Measurements from ENCODE around the gene BZW1.

DNA sequence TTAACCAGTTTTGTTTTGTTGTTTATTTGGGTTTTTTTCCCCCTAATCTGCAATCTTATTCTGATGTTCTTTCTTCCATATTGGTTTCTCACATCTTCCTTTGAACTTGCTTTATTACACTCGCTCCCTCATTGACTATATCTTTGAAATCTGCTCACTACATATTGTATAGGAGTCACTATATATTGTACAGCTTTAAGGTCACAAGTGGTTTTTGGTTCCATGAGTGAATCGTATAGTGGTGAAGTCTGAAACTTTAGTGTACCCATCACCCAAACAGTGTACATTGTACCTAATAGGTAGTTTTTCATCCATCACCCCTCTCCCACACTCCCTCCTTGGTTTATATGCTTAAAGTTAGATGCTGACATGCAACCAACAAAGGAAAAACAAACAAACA is 11.3 kb upstream of the BZW1 start:
- no peak for TF ChIP-seq YY1 (IDR thresholded peaks at IDR 0.05; ENCODE audit: low read depth)
- no peak for TF ChIP-seq CEBPB (IDR thresholded peaks at IDR 0.05)
- no peak for TF ChIP-seq EP300 (IDR thresholded peaks at IDR 0.05; ENCODE audit: borderline replicate concordance)
- TF ChIP-seq CREB1 (IDR thresholded peaks at IDR 0.05; ENCODE audit: low read depth): no peak
- TF ChIP-seq, protein P1, sequence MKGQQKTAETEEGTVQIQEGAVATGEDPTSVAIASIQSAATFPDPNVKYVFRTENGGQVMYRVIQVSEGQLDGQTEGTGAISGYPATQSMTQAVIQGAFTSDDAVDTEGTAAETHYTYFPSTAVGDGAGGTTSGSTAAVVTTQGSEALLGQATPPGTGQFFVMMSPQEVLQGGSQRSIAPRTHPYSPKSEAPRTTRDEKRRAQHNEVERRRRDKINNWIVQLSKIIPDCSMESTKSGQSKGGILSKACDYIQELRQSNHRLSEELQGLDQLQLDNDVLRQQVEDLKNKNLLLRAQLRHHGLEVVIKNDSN (IDR thresholded peaks at IDR 0.05): no peak
- TF ChIP-seq RAD21 (IDR thresholded peaks at IDR 0.05; ENCODE audit: low read depth): no peak
- TF ChIP-seq, protein P2, sequence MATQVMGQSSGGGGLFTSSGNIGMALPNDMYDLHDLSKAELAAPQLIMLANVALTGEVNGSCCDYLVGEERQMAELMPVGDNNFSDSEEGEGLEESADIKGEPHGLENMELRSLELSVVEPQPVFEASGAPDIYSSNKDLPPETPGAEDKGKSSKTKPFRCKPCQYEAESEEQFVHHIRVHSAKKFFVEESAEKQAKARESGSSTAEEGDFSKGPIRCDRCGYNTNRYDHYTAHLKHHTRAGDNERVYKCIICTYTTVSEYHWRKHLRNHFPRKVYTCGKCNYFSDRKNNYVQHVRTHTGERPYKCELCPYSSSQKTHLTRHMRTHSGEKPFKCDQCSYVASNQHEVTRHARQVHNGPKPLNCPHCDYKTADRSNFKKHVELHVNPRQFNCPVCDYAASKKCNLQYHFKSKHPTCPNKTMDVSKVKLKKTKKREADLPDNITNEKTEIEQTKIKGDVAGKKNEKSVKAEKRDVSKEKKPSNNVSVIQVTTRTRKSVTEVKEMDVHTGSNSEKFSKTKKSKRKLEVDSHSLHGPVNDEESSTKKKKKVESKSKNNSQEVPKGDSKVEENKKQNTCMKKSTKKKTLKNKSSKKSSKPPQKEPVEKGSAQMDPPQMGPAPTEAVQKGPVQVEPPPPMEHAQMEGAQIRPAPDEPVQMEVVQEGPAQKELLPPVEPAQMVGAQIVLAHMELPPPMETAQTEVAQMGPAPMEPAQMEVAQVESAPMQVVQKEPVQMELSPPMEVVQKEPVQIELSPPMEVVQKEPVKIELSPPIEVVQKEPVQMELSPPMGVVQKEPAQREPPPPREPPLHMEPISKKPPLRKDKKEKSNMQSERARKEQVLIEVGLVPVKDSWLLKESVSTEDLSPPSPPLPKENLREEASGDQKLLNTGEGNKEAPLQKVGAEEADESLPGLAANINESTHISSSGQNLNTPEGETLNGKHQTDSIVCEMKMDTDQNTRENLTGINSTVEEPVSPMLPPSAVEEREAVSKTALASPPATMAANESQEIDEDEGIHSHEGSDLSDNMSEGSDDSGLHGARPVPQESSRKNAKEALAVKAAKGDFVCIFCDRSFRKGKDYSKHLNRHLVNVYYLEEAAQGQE (IDR thresholded peaks at IDR 0.05; ENCODE audit: low read depth): no peak
- no peak for TF ChIP-seq TAF1 (IDR thresholded peaks at IDR 0.05; ENCODE audit: low read depth)
- TF ChIP-seq FOXM1 (IDR thresholded peaks at IDR 0.05; ENCODE audit: borderline replicate concordance, low read depth): no peak
- no peak for TF ChIP-seq EGR1 (IDR thresholded peaks at IDR 0.05)
- TF ChIP-seq TEAD4 (IDR thresholded peaks at IDR 0.05): no peak
- TF ChIP-seq, protein P3, sequence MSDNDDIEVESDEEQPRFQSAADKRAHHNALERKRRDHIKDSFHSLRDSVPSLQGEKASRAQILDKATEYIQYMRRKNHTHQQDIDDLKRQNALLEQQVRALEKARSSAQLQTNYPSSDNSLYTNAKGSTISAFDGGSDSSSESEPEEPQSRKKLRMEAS (IDR thresholded peaks at IDR 0.05): no peak
- no peak for TF ChIP-seq TCF12 (IDR thresholded peaks at IDR 0.05; ENCODE audit: low read depth)
- TF ChIP-seq NFIC (IDR thresholded peaks at IDR 0.05): no peak

All from Ishikawa (cell line).